ENCODE results near the gene MARCHF2.

Gene MARCHF2

DNA sequence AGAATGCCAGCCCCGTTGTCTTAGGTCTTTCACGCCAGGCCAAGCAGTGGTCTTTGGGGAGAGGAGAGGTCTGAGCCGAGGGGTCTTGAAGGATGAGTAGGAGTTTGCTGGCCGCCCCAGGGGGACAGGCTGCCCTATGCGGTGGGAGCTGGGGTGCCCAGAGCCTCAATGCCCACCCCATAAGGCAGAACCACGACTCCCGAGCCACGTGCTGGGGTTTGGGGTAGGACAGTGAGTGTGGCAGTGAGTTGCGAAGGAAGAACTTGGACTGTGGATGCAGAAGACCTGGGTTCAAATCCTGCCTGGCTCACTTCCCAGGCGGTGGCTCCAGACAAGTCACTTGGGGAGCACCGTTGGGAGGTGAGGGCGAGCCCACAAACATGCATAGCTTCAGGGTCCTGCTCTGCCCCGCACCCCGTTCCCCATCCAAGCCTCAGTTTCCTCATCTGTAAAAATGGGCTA lies 17.5 kb upstream of the MARCHF2 start:
- Histone ChIP-seq H3K9me3 (ENCODE audit: control insufficient read depth, insufficient read depth, low read depth, low read length) (no peaks in the 10 kb centered on the region), H3K27ac (ENCODE audit: extremely low read depth, low read depth, low read length) (no peak overlapping the region), H3K4me3 (ENCODE audit: low read depth, low read length) (no peak overlapping the region), H3K36me3 (ENCODE audit: control insufficient read depth in 2 of 2, insufficient read depth in 1 of 2, low read length in 2 of 2) (peaks cover 0 to 11% of the 10 kb centered on the region in 2 experiments; a peak in 2 of 3 replicates), H3K4me1 (ENCODE audit: control insufficient read depth, insufficient read depth, low read length) (peaks cover 3% of the 10 kb centered on the region; the same call in 1 of the 2 replicates)
- POLR2A ChIA-PET: no interaction called here
- TF ChIP-seq ZNF555 (tag by site-specific recombination; conservative IDR thresholded peaks at IDR 0.05): no peak
- no peak for TF ChIP-seq ZNF791 (tag by site-specific recombination; IDR thresholded peaks at IDR 0.05)
- peak; percentile 89 for TF ChIP-seq ZFP3 (tag by site-specific recombination; IDR thresholded peaks at IDR 0.05; ENCODE audit: low read depth)
- CTCF ChIA-PET: interaction anchor here (0.6 to 1.0 kb wide), 6 partner anchors 41 to 185 kb away, joined by 3 to 5 read pairs (median 3); no protein-coding TSS in a partner anchor

DNA sequence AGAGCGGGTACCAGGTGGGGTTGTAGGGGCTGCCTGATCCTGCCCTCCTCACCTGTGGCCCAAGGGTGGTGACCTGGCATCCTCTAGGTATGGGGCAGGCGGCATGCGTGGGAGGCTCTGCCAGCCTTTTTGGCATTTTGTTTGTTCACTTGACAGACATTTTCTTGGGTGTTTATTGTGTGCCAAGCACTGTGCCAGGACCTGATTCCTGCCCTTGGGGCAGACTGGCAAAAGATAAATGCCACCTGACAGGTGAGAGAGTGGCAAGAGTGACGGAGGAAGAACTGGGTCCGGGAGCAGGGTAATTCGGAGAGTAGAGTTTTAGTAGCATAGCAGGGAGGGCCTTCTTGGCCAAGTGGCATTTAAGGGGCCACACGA lies 16.9 kb upstream of the MARCHF2 start:
- Histone ChIP-seq H3K36me3 (ENCODE audit: control insufficient read depth in 2 of 2, insufficient read depth in 1 of 2, low read length in 2 of 2) (peaks cover 0 to 11% of the 10 kb centered on the region in 2 experiments; a peak in 2 of 3 replicates), H3K9me3 (ENCODE audit: control insufficient read depth, insufficient read depth, low read depth, low read length) (no peaks in the 10 kb centered on the region), H3K4me3 (ENCODE audit: low read depth, low read length) (no peak overlapping the region), H3K27ac (ENCODE audit: extremely low read depth, low read depth, low read length) (no peak overlapping the region), H3K4me1 (ENCODE audit: control insufficient read depth, insufficient read depth, low read length) (peaks cover 1% of the 10 kb centered on the region; the same call in 1 of the 2 replicates)
- ChIA-PET POLR2A (no interaction called here), CTCF (interaction anchor here (0.6 to 1.0 kb wide), 6 partner anchors 41 to 185 kb away, joined by 3 to 5 read pairs (median 3); no protein-coding TSS in a partner anchor)
- TF ChIP-seq ZEB2 (tag by site-specific recombination; IDR thresholded peaks at IDR 0.05) (peak; percentile 36; the same call in 1 of the 2 replicates), ZNF560 (tag by site-specific recombination; IDR thresholded peaks at IDR 0.05; ENCODE audit: borderline replicate concordance) (no peak)
- TF ChIP-seq, protein P1, sequence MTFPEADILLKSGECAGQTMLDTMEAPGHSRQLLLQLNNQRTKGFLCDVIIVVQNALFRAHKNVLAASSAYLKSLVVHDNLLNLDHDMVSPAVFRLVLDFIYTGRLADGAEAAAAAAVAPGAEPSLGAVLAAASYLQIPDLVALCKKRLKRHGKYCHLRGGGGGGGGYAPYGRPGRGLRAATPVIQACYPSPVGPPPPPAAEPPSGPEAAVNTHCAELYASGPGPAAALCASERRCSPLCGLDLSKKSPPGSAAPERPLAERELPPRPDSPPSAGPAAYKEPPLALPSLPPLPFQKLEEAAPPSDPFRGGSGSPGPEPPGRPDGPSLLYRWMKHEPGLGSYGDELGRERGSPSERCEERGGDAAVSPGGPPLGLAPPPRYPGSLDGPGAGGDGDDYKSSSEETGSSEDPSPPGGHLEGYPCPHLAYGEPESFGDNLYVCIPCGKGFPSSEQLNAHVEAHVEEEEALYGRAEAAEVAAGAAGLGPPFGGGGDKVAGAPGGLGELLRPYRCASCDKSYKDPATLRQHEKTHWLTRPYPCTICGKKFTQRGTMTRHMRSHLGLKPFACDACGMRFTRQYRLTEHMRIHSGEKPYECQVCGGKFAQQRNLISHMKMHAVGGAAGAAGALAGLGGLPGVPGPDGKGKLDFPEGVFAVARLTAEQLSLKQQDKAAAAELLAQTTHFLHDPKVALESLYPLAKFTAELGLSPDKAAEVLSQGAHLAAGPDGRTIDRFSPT (tag by site-specific recombination; IDR thresholded peaks at IDR 0.05): peak; percentile 68; the same call in 1 of the 2 replicates

DNA sequence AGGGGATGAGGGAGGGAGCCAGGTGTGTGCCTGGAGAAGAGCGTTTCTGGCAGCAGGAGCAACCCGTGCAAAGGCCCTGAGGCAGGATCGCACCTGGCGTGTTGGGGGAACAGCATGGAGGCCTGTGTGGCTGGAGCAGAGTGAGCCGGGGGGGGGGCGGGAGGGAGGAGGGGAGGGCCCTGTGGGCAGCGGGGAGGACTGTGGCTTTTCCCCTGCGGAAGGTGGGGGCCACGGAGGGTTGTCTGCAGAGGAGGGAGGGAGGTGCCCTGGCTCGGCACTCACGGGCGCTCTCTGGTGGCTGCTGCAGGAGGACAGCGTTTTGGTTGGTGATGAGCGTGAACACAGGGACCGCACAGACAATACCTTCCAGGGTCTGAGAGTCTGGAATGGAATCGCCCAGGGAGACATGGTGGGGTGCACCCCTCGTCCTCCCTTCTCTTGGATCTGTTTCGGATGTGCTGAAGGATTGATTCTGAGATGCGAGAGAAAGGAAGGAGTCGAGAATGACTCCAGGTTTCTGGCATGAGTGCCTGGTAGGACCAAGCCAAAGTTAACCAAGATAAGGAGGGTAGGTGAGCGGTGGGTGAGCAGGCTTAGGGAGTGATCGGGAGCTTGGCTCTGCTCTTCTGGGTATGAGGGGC lies 16.4 kb upstream of the MARCHF2 start:
- POLR2A ChIA-PET: interaction anchor here (0.9 kb wide), 1 partner anchor 39 kb away, joined by 3 read pairs; no protein-coding TSS in a partner anchor
- TF ChIP-seq ZNF837 (tag by site-specific recombination; IDR thresholded peaks at IDR 0.05): no peak
- TF ChIP-seq ZNF658 (tag by site-specific recombination; IDR thresholded peaks at IDR 0.05): no peak
- no peak for TF ChIP-seq ZNF747 (tag by site-specific recombination; IDR thresholded peaks at IDR 0.05)
- no peak for TF ChIP-seq ZNF624 (tag by site-specific recombination; IDR thresholded peaks at IDR 0.05)
- TF ChIP-seq ZNF24 (tag by site-specific recombination; IDR thresholded peaks at IDR 0.05): no peak
- TF ChIP-seq WT1 (tag by site-specific recombination; IDR thresholded peaks at IDR 0.05): 0 out of 2 replicates have a peak, but pooled peaks have one; percentile 55
- no peak for TF ChIP-seq ZNF239 (tag by site-specific recombination; IDR thresholded peaks at IDR 0.05)
- no peak for TF ChIP-seq YY2 (tag by site-specific recombination; IDR thresholded peaks at IDR 0.05)
- TF ChIP-seq MEIS1 (CRISPR knock-in tag; IDR thresholded peaks at IDR 0.05; ENCODE audit: borderline replicate concordance): no peak
- TF ChIP-seq PRDM1 (tag by site-specific recombination; IDR thresholded peaks at IDR 0.05): no peak
- no peak for TF ChIP-seq PRDM2 (tag by site-specific recombination; IDR thresholded peaks at IDR 0.05; ENCODE audit: borderline replicate concordance)
- TF ChIP-seq ZNF677 (tag by site-specific recombination; IDR thresholded peaks at IDR 0.05): no peak
- TF ChIP-seq ZNF350 (tag by site-specific recombination; IDR thresholded peaks at IDR 0.05): no peak
- no peak for TF ChIP-seq ZNF157 (tag by site-specific recombination; IDR thresholded peaks at IDR 0.05)
- peak; percentile 30; the same call in 1 of the 2 replicates for TF ChIP-seq GLIS1 (tag by site-specific recombination; IDR thresholded peaks at IDR 0.05)
- no peak for TF ChIP-seq ZNF223 (tag by site-specific recombination; IDR thresholded peaks at IDR 0.05)
- TF ChIP-seq ZSCAN30 (tag by site-specific recombination; IDR thresholded peaks at IDR 0.05): no peak

More for the DNA sequence above, 16.4 kb upstream of the MARCHF2 start:
- Histone ChIP-seq H3K4me3 (ENCODE audit: low read depth, low read length) (no peak overlapping the region), H3K36me3 (ENCODE audit: control insufficient read depth in 2 of 2, insufficient read depth in 1 of 2, low read length in 2 of 2) (peaks cover 0 to 11% of the 10 kb centered on the region in 2 experiments; a peak in 2 of 3 replicates), H3K9me3 (ENCODE audit: control insufficient read depth, insufficient read depth, low read depth, low read length) (no peaks in the 10 kb centered on the region), H3K27ac (ENCODE audit: extremely low read depth, low read depth, low read length) (no peak overlapping the region), H3K4me1 (ENCODE audit: control insufficient read depth, insufficient read depth, low read length) (no peaks in the 10 kb centered on the region)
- CTCF ChIA-PET: interaction anchor here (0.6 to 4.8 kb wide), 8 partner anchors 14 to 182 kb away, joined by 3 to 87 read pairs (median 4); partner anchors contain the start of gene MARCHF2
